HG03565 (cell line): Measurements from ENCODE around the gene GYPB.
"Not testable (repeated sequence)": the region's sequence is repeated elsewhere in the genome, so short reads cannot be mapped to it uniquely, and the experiment has no call there.

Experiments
- ATAC-seq: cut with Tn5 transposase; IDR thresholded peaks from one replicate; pipeline ENCODE4 v1.9.1; 2021; ENCODE audit warnings: mild to moderate bottlenecking, moderate library complexity; ENCODE audit not compliant: unreplicated experiment

Gene GYPB

DNA sequence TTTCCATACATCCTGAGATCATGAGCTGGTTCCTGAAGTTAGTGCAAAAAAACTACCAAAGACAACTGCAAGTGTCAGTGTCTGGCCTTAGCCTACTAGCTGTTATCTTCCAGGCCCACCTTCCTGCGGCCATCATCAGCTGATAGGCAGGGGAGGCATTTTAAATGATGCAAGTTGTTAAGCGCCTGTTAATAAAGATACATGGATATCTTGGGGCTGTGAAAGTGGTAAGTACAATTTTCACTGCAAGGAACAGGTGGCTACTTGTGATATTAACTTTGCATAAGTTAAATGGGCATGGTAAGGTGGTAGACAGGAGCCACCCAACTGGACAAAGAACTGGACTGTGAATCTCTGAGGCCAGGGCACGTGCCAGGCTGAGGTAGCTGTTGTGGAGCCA, at the start of gene GYPB:
Gene GYPB, minus strand, starts transcription at position 104 of the 400 bp plus-strand sequence. Its CDS starts 93 bp downstream, at position 11.
- ATAC-seq, result not testable (repeated sequence)

- not testable (repeated sequence) for ATAC-seq
These were observed 42.4 kb upstream of the GYPB start for GRCh38 chr4:144061556-144061955.

- not testable (repeated sequence) for ATAC-seq
These were observed 41.2 kb upstream of the GYPB start for GRCh38 chr4:144060234-144060859.

DNA sequence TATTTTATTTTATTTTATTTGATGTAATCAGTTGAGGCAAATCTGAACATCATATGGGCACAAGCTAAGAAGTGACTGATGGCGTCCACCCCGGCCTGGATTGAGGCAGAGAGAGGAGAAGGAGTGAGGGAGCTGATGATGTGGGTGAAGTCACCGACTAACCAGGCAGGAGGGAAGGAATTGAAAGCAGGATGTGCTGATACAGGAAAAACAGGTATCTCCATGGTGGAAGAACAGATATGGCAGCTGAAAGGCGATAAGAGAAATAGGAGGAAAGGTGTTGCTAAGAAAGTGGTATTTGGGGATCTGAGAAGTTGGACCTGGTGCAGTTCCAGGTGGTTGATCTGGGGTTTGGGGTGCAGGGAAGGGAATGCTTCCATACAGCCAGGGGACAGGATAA, 37.6 kb upstream of the GYPB start:
- ATAC-seq, result no peak

DNA sequence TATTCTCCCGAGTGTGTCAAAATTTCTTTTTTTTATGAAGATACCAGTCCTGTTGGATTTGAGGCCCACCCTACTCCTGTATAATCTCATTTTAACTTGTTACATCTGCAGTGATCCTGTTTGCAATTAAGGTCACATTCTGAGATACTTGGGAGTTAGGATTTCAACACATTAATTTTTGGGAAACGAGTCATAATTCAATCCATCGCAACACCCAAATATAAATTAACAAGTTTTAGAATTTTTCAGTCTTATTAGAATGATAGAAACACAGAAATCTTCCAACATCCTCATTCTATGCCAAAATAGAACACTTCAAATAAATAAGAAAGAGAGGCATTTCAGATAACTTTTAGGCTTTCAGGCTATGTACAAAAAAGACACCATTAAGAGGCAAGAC, 36.2 kb upstream of the GYPB start:
- ATAC-seq, result not testable (repeated sequence)

DNA sequence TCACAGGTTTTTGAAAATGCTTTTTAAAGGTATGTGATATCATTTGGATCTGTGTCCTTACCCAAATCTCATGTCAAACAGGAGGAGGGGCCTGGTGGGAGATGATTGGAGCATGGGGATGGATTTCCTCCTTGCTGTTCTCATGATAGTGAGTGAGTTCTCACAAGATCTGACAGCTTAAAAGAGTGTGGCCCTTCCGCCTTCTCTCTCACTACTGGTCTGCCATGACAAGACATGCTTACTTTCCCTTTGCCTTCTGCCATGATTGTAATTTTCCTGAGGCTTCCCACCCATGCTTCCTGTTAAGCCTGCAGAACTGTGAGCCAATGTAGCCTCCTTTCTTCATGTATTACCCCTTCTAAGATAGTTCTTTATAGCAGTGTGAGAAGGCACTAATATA, 32.3 kb upstream of the GYPB start:
- not testable (repeated sequence) for ATAC-seq

DNA sequence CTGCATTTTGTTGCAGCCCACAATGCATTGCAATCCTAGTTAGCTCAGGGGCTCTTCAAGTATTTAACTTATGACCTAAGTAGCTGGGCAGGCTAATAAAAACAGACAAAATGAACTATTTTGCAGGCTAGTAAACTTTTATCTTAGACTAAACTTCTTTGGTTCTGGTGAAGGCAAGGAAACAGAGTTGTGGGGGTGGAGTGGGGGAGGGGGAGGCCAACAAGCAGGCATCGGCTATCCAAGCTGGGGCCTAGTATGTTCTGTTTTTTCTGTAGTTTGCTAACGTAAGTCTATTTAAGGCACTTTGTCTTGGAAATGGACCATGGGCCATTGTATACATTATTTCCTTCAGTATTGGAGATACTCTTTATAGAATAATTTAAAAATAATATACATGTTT, 31.5 kb upstream of the GYPB start:
- not testable (repeated sequence) for ATAC-seq

DNA sequence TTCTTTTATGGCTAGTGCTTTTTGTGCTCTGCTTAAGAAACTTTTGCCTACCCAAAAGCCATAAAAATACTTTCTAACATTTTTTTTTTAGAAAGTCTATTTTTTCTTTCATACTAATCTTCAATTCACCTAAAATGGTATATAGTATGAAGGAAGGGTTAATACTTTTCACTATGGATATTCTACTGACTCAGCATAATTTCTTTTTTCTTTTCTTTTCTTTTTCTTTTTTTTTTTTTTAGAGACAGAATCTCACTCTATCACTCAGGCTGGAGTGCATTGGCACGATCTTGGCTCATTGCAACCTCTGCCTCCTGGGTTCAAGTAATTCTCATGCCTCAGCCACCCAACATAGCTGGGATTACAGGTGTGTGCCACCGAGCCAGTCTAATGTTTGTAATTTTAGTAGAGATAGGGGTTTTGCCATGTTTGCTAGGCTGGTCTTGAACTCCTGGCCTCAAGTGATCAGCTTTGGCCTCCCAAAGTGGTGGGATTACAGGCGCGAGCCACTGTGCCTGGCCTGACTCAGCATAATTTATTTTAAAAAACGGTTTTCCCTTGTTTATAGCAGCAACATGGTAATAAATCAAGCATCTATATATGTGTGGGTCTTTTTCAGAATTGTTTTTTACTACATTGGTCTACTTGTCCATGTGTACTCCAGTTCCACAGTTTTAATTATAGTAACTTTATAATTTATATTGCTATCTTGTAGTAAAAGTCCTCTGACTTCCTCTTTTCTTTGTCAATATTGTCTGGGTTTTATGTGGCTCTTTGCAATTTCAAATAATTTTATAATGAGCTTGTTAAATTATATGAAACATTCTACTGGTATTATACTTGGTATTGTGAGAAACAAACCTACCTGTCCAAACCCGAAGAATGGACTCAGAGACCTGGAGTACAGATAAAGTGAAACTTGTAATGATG, 30.6 kb upstream of the GYPB start:
- ATAC-seq, result not testable (repeated sequence)

- not testable (repeated sequence) for ATAC-seq
These were observed 25.8 kb upstream of the GYPB start for GRCh38 chr4:144044936-144045335.

- ATAC-seq, result not testable (repeated sequence)
These were observed 13.4 kb upstream of the GYPB start for GRCh38 chr4:144032580-144032979.

DNA sequence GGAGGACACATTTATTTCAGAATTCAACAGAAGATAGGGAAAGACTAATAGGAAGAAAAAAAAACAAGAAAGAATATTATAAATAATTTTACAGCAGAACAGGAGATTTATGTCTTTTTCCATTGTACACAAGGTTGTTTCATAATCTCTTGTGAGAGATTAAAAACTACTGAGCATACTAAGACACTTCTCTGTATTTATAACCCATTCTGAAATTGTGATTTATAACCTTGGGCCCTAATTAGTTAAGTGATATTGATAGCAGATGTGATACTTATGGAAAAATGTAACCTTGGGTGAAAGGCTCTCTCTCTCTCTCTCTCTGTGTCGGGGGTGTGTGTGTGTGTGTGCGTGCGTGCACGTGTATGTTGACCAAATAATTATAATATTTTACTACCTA, 12.7 kb upstream of the GYPB start:
- not testable (repeated sequence) for ATAC-seq

DNA sequence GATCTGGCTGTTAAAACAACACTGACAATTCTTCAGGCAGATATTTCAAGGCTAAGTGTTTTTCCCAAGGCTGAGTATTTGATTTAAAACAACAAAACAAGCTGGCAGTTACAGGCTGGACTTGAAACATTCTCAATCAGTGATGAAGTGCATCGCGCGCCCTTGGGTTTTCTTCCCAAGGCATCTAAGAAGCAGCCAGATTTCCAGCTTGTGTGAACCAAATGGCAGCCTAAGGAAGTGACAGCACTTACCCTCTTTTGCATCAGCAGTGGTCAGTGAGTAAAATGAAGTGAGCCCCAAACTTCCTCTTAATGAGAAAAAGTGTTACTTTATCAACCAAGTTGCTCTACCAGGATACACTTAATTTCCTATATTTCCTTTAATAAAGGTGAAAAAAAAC, 12.2 kb upstream of the GYPB start:
- ATAC-seq, result not testable (repeated sequence)

- not testable (repeated sequence) for ATAC-seq
These were observed 11.5 kb upstream of the GYPB start for GRCh38 chr4:144030708-144031107.

DNA sequence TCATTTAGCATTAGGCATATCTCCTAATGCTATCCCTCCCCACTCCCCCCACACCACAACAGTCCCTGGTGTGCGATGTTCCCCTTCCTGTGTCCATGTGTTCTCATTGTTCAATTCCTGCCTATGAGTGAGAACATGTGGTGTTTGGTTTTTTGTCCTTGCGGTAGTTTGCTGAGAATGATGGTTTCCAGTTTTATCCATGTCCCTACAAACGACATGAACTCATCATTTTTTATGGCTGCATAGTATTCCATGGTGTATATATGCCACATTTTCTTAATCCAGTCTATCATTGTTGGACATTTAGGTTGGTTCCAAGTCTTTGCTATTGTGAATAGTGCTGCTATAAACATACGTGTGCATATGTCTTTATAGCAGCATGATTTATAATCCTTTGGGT, 7.5 kb upstream of the GYPB start:
- ATAC-seq, result not testable (repeated sequence)

DNA sequence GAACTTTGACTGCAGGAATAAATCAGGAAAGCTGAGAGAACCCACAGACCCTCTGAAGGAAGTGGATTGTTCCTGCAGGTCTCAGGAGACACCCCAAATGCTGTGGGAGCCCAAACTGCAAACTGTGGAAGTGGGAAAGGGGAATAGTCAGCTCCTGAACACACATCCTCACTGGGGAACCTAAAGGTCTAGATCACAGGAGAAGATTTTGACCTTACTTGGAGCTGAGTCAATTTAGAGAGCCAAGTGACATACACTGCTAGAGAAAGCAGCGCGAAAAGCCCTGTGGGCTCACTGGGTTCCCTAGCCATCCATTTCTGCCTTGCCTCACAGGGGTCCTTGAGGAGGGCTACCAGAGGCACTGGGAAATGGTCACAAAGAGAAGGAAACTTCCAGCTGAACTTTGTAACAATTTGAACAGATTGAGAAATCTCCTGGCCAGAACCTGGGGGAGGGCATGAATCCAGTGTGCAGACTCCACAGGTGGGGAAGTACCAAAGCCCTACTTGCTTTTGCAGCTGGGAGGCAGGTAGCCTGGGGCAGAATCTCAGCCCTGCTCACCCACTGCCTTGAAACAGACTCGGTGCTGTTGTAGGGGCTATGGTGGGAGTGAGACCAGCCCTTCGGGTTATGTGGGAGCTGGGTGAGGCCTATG, 5.3 kb upstream of the GYPB start:
- ATAC-seq, result not testable (repeated sequence)

- ATAC-seq, result not testable (repeated sequence)
These were observed 3.7 kb upstream of the GYPB start for GRCh38 chr4:144022772-144023400.

DNA sequence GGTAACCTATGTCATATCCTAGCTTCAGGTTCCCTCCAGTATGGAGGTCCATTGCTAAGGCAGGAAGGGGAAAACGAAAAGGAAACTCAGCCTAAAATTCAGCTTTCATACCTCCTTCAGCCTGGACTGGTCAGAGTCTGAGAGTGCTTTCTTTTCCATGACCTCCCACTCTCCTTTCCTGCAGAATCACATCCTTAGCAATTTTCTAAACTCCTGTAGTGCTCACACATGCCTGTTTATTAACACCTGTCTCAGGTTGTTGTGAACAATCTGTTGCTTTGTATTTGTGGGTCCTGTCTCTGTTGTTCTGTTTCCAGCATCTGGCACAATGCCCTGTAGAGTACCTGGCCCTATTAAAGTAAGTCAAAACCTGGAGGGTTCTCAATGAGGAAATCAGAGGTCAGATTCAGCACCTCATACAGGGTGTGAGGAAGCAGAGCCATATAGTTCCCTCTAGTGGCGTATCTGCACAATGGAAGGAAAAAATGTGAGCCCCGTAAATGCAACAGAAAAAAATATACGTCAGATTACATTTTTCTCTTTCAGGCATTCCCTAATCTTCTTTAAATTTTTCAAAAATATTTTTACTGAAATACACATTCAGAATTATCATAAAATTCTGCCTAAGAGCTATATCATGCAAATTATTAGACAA, 2.3 kb upstream of the GYPB start:
- peak; percentile 72 for ATAC-seq

DNA sequence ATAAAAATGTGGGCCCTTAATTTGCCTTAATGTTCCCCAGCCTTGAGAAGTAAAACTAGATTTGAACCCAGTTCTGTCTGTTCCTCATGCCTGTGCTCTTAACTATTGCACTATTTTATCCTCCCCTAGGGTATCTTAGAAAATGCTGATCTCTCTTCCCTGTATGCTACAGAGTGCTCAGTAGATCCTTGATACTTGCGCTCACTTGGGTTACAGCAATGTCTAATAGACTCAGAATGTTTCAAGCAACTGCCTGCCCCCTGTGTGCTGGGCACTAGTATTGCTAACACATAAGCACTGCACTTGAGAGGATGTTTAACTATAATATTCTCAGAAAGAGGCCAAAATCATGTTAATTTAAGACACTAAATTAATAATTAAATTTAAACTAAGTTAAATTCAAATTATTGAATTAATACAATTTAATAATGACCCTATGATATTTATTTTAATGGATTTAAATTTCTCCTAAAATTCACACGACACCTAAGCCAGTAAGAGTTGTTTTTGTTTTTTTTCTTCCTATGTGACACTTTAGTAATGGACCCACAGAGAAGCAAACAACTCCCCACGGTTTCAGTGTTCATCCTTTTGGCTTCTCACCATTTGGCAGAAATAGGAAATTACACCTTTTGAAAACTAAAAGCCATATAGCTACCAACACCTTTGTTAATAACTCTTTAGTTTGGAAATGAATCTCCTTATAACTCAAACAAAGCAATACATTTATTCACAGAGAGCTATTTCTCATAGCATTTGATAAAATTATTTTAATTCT, 768 bp downstream of the GYPB start:
- not testable (repeated sequence) for ATAC-seq

DNA sequence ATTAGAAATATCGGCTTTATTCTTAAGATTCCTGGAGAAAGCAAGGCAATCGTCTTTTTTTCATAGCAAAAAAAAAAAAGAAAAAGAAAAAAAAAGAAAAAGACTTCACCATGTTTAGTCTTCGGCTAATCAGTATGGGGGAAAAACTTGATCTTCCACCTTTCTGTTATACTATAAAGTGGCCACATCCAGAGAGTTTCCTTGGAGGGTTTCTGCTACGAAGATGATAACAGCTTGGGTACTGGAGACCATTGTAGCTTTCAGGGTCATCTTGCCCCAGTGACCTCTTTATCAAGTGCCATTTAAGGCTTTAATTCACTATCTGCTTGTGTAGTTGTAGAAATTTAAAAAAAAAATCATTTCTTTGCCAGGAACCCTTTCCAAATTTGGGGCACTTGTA, 1.9 kb downstream of the GYPB start:
- not testable (repeated sequence) for ATAC-seq
